Fibroblast of villous mesenchyme (primary cell): ENCODE data around the gene NCAPD2. TPM values are rescaled to one million over a fixed set of nuclear protein-coding genes. Genes with fewer than 3 reads are reported as not detected.
A peak's percentile ranks its signal among the peaks of the same experiment; 100 is the strongest.
"Not testable (repeated sequence)": the region's sequence is repeated elsewhere in the genome, so short reads cannot be mapped to it uniquely, and the experiment has no call there.

Experiments used
- DNase-seq: peaks from one replicate; pipeline ENCODE4 v3.0.0-alpha.2; 2010; ENCODE audit warnings: low read depth
- H3K4me3 ChIP-seq: 2 replicates; pipeline ENCODE4 v1.5.1; 2011; ENCODE audit warnings: low read depth, mild to moderate bottlenecking, low read length
- total RNA-seq: library from RNA; depleted of rRNA; stranded (reverse); fragments of >200 nt; gene quantifications from 2 replicates; pipeline ENCODE4 v1.2.3, GENCODE V29; 2012
- TF ChIP-seq, protein P1 (sequence below): IDR thresholded peaks from 2 replicates; pipeline ENCODE4 v1.5.1; 2012; ENCODE audit warnings: low read depth, mild to moderate bottlenecking, low read length; ENCODE audit not compliant: insufficient read depth

NCAPD2 gene
- total RNA-seq, 1 donor: 52.7 TPM

- H3K4me3 ChIP-seq: no peak overlapping the region
- TF ChIP-seq, protein P1, sequence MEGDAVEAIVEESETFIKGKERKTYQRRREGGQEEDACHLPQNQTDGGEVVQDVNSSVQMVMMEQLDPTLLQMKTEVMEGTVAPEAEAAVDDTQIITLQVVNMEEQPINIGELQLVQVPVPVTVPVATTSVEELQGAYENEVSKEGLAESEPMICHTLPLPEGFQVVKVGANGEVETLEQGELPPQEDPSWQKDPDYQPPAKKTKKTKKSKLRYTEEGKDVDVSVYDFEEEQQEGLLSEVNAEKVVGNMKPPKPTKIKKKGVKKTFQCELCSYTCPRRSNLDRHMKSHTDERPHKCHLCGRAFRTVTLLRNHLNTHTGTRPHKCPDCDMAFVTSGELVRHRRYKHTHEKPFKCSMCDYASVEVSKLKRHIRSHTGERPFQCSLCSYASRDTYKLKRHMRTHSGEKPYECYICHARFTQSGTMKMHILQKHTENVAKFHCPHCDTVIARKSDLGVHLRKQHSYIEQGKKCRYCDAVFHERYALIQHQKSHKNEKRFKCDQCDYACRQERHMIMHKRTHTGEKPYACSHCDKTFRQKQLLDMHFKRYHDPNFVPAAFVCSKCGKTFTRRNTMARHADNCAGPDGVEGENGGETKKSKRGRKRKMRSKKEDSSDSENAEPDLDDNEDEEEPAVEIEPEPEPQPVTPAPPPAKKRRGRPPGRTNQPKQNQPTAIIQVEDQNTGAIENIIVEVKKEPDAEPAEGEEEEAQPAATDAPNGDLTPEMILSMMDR: no peak
- no peak for DNase-seq
Measured at GRCh38 chr12:6471989-6472360, 21.9 kb upstream of the NCAPD2 start.

GRCh38 chr12:6472491-6472890, 21.4 kb upstream of the NCAPD2 start:
- H3K4me3 ChIP-seq: no peak overlapping the region
- TF ChIP-seq, protein P1: no peak
- no peak for DNase-seq

GRCh38 chr12:6475233-6475975, 18.5 kb upstream of the NCAPD2 start:
- DNase-seq, H3K4me3 ChIP-seq: not testable (repeated sequence)

GRCh38 chr12:6476489-6476888, 17.4 kb upstream of the NCAPD2 start:
- H3K4me3 ChIP-seq: no peak overlapping the region
- TF ChIP-seq, protein P1: no peak
- peak; percentile 75 for DNase-seq

GRCh38 chr12:6477601-6478377, 16.1 kb upstream of the NCAPD2 start:
- not testable (repeated sequence) for H3K4me3 ChIP-seq, DNase-seq

DNA sequence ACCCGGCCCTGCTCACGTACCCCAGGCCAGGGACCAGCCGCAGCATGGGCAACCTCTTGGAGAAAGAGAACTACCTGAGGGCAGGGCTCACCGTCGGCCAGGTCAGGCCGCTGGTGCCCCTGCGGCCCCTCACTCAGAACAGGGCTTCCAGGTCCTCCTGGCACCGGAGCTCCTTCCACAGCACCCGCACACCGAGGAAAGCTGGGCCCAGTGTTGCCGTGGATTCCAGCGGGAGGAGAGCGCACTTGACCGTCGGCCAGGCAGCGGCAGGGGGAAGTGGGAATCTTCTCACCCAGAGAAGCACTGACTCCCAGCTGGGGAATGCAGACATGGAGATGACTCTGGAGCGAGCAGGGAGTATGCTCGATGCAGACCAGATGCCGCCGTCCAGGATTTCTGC, 15.5 kb upstream of the NCAPD2 start:
- TF ChIP-seq, protein P1: no peak
- DNase-seq: peak; percentile 42
- H3K4me3 ChIP-seq: no peak overlapping the region

DNA sequence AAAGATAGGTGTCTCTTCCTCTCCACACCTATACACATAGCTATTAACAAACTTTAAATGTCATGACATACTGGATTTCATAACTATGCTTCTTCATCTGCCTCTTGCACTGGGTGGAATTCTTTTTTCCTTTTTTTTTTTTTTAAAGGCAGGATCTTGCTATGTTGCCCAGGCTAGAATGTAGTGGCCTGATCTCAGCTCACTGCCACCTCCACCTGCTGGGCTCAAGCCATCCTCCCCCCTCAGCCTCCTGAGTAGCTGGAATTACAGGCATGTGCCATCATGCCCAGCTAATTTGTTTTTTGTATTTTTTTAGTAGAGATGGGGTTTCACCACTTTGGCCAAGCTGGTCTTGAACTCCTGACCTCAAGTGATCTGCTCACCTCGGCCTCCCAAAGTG, 5.7 kb upstream of the NCAPD2 start:
- TF ChIP-seq, protein P1: no peak
- H3K4me3 ChIP-seq: no peak overlapping the region
- no peak for DNase-seq
